Activated T-cell treated with anti-CD3 and anti-CD28 coated beads, Interleukin-2, amount 50 U/mL, for 48 hours (primary cell): Measurements from ENCODE around the gene PAAF1.
A peak's percentile ranks its signal among the peaks of the same experiment; 100 is the strongest.
"Not testable (repeated sequence)": the region's sequence is repeated elsewhere in the genome, so short reads cannot be mapped to it uniquely, and the experiment has no call there.

Experiments
- DNase-seq, 2 experiments: peaks; one replicate each; pipeline ENCODE4 v3.0.0-alpha.2; 2020

PAAF1 gene, protein sequence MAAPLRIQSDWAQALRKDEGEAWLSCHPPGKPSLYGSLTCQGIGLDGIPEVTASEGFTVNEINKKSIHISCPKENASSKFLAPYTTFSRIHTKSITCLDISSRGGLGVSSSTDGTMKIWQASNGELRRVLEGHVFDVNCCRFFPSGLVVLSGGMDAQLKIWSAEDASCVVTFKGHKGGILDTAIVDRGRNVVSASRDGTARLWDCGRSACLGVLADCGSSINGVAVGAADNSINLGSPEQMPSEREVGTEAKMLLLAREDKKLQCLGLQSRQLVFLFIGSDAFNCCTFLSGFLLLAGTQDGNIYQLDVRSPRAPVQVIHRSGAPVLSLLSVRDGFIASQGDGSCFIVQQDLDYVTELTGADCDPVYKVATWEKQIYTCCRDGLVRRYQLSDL

DNA sequence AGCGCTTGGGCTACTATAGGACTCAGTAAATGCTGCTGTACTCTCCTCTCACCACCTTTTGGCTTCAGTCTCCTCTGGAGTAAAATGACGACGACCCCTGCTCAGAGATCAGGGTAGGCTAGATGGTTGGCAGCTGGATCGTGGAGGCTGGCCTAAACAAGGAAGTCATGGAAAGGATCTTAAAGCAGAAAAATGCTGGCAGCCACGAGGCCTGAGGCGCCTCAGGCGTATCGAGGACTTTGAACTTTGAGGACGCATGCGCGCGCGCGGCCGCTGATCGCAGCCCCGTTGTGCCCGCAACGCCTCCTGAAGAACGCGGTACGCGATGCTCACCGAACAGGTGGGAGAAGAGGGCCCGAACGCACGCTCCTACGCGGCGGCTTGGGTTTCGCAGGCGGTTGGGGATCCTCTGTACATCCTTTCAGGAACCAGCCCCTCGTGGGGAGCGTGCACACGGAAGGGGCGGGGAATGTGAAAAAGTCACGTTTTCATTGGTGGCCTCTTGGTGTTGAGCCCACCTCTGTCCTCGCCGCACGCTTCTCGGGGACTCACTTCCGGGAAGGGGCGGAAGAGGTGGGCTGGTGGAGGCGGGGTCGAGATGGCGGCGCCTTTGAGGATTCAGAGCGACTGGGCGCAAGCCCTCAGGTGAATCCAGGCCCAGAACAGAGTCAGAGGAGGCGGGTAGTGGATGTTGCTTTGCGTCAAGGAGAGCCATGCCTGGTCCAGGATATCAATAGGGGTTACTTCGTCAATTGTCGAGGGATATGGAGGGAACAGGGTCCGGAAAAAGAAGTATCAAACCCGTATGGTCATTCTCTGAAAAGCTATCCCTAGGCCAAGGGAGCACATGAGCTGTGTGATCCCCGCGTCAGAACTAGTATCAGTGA is at the start of gene PAAF1, which contains the start of gene COA4:
PAAF1 (plus strand) TSS at position 576 of the 887 bp plus-strand sequence; CDS start at position 599, 23 bp downstream.
COA4 (minus strand) TSS at position 423 of the 887 bp plus-strand sequence. CDS start 3,468 bp downstream, outside the sequence.
- peak; percentile 95 to 97 for DNase-seq

DNA sequence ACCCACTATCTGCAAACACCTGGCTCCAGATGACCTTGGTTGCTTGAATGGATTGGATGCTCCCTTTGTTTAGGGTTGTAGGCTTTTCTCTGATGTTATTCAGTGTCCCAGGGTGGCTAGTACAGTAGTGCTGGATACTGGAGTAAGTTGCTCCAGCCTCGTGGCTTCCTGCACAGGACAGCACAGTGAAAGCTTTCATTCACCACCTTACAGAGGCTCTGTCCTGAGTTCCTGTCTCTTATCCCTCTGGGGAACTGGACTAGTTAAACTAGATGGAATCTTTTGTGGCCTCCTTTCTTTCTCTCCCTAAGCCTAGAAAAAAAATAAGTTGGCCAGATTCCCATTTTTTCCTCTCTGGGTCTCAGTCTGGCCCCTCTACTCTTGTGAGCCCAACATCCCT is 46.5 kb upstream of the PAAF1 start:
- DNase-seq = no peak

DNA sequence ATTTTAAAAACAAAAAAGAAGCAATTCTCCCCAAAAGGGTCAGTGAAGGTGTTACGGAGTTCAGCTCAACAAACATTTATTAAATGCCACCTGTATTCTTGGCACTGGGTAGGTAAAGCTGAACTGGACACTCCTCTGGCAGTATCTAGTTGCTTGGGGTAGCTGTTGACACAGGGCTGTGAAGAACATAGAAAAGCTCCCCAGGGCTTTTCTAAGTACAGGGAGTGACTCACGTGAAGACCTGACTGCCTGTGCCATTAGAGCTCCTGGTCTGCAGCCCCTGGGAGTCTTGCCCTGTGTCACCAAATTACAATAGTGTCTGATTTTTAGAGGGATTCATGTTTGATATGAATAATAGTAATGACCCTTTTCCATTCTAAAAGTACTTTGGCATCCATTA is 43.7 kb upstream of the PAAF1 start:
- DNase-seq = no peak

DNA sequence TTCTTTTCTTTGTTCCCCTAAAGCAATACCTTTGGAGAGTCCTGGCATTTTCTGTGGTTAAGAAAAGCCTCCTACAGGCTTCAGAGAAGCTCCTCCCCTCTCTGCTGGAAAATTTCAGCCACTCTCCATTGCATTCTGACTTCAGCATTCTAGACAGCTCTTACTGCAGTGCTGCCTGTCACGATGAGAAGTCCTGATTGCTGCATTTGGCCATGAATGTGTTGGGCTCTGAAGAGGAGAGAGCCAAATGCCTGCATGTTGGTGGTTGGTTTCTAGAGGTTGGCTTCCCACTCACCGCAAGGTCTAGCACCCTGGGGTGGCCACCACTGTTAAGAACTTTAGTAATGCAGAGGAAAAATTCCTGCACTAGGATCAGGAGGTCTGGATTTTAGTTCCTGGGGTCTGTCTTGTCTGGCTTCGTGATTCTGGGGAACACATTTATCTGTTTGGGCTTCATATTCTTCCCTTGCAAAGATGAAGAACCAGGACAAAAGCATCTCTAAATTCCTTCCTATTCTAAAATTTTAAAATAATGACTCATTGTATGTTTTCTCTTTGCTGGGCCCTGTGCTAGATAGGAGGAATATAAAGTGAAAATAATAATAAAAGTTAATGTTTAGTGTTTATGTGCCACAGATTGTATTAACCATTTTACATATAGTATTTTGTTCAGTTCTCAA is 38.2 kb upstream of the PAAF1 start:
- no peak for DNase-seq

DNA sequence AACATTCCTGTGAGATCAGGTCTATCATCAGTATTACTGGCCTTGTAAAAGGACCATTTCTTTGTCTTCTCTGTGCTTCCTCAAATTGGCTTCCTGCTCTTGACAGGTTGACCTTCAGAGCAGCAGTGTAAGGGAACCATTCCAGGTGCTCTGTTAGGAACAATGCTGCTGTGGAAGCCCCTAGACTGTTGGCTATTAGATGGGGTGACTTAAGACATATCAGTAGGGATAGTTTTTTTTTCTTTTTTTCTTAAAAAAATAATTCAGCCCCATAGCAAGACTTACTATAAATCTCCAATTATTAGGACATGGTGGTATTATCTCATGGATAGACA is 37.7 kb upstream of the PAAF1 start:
- no peak for DNase-seq

DNA sequence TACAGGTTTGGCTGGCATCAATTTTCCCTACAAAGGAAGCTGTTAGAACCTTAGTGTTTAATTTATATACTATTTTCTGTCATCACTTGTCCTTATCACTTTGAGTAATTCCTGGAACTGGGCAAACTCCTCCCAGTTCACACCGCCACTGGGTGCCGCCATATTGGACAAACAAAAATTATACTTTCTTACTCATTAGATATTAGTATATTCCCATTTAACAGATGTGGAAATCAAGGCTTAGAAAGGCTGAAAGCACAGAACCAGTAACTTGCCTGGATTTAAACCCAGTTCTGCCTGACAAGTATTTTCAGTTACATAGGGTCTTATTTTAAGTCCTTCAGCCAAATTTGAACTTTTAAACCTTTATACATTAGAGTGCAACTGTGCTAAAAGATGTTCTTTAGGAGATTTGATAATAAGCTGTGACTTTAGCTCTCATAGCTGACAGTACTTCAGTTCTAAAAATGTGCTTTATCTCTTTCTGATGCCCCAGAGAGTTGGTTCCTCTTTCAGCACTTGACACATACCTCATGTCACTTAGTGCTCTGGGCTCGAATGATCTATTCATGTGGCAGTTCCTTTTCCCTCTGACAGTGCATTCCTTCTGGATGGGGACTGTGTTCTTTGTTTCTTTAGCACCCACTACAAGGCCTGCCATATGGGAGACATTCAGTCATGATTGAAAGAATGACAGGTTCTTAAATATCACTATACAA is 25.6 kb upstream of the PAAF1 start:
- no peak for DNase-seq

DNA sequence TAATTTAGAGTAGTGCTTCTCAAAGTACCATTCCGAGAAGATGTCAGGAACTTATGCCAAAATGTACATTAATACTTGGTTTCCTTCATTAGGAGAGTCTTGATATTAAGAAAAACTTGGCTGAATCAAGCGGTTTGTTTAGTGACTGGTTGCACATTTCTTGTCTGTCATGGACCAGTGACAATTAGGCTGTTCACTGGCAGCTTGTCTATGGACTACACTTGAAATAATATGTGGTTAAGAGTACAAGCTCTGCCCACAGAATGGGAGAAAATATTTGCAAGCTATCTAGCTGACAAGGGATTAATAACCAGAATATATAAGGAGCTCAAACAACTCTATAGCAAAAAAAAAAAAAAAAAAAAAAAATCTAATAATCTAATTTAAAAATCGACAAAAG is 24.8 kb upstream of the PAAF1 start:
- no peak for DNase-seq

DNA sequence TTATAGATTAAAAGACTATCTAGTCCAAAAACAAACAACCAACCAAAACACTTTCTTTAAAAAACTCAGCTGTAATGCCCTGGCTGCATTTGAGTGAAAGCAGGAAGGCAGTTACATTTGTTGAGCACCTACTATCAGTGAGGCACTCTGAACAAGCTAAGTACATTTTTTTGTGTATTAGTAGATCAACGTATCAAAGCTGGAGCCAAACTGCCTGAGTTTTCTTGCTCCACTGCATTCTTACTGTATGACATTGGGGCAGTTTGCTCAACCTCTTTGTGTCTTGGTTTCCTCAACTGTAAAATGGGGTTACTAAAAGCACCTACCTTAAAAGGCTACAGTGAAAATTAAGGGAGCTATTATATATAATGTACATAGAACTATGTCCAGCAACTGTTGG is 22.1 kb upstream of the PAAF1 start:
- DNase-seq = no peak

DNA sequence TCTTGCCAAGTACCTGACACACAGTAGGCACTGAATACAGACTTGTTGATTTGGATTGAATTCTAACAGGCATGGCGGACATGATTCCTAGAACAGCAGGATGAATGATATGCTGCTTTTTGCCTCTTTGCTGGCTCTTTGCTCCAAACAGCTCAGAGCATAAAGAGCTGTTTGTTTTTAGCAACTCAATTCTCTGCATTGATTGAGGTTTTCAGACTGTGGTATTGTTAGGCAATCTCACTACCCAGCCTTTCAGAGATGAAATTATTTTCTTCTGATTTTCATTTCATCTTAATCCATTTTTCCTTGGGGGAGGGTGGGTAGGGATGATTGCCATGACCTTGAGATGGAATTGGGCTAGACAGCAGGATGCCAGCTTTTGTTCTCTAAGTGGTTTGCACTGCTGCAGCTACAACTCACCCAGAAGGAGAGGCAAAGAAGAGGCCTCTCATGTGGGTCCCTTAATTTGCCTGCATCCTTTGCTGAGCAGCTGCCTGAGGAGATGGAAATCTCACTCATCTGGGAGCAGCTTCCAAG is 20.7 kb upstream of the PAAF1 start:
- DNase-seq = no peak

DNA sequence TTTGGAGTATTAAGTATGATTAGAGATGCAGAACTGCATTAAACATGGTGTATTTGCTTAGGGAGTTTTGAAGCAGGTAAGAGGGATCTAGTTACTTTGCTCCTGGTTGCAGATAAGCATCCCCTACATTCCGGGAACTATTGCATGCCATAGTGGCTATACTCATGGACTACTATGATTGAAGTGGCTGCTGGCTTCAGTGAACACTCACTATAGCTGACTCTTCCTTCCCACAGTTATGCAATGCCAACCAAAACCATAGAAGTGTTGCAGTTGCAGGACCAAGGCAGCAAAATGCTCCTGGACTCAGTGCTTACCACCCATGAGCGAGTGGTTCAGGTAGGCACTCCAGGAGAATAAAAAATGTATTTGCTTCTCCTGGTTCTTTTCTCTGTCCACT is 17.1 kb upstream of the PAAF1 start:
- no peak for DNase-seq

DNA sequence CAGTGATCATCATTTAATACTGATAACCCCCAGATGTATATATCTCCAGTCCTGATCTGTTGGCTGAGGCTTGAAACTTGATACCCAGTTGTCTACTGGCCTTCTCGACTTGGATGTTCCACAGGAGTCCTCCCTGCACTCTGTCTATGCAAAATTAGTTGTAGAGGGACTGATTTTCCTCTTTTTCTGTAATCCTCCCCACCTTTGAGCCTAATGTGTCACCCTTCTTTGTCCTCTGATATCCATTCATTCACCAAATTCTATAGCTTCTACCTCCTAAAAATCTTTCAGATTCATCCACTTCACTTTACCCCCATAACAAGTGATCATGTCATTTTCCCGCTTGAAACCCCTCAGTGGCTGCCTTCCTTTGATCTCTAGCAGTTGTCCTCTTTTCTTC is 16.6 kb upstream of the PAAF1 start:
- DNase-seq = no peak

DNA sequence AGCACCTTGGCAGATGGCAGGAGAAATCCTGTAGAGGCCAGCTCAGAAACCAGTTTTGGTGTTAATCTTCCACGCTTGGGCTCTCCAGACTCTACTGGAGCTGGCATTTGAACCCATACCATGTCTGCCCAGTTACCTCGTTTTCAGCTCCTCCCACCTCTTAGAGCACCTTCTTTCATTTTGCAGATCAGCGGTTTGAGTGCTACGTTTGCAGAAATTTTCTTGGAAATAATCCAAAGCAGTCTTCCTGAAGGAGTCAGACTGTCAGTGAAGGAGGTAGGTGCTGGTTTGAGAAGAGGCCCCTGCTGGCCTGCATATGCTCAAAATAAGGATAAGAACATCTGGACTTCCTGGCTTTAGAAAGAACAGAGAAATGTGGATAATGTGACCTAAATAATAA is 13.8 kb upstream of the PAAF1 start:
- DNase-seq = no peak

DNA sequence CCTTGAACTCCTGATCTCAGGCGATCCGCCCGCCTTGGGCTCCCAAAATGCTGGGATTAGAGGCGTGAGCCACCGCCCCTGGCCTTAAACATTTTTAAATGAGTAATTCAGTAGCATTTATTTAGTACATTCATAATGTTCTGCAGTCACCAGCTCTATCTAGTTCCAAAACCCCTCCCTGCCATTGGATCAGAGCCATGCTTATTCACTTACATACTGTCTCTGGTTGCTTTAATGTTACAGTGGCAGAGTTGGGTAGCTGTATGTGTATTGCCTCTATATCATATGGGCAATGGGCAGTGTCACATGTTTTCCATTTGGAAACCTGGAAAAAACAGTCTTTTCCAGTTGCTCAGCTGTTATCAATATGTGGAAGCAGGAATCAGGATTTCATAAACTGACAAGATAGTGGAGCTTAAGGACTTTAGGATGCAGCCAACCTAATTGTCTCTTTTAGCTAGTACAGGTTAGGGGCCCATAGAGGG is 10.7 kb upstream of the PAAF1 start:
- no peak for DNase-seq

DNA sequence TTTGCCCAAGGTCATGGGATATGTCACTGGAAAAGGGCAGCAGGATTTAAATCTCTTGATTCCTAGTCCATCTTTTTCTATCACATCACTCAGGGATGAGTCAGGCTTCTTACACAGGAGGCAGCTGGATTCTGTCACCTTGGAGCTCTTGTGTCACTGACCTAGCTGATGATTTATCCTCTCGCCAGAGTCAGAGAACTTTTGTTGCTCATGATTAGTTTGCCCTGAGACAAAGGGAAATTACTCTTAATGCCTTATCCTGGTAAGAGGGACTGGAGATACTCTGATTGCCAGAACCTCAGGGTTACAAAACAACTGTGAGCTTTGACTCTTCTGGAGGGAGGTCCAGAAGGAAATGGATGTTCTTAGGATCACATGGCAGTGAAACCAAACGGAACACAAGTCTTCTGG is 10.2 kb upstream of the PAAF1 start:
- no peak for DNase-seq

DNA sequence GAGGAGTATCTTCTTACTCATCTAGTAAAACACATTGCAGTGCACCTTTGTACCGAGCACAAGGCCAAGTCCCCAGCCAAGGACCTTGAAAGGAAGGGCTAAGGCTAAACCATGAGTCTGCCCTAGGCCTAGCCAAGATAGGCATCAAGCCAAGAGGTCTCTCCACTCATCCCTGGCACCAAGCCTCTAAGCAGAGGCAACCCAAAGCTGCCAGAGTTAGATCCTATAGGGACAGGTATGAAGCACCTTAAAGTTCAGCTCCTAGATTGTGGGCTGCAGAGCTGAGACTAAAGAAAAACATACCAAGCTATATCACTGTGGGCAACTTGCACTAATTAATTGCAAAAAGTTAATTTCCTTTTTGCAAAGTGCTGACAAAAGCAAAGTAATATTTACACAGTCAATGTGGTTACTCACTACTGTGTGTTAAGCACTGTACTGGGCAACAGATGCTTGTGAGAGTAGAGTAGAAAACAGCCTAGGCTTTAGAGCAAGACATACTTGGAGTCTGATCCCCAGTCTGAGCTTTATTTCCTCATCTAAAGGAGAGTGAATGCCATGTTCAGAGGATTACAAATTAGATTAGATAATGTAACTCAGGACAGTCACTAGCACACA is 7.4 kb upstream of the PAAF1 start:
- no peak for DNase-seq

DNA sequence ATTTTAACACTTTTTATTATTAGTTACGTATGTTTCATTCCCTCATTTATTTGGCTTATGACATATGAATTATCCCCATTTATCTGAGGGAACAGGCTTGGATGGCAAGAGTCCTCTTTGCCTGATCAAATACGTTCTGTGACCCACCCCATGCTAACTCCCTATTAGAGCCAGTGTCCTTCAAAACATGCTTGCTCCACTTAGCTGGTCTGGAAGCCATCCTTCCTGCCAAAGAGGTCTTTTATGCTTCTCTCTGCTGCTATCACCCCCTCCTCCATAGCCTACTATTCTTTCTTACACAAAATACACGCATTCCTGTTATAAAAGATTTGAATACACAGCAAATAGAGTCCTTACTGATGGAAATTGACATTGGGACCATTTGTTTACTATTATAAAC is 6.5 kb upstream of the PAAF1 start:
- DNase-seq = no peak

DNA sequence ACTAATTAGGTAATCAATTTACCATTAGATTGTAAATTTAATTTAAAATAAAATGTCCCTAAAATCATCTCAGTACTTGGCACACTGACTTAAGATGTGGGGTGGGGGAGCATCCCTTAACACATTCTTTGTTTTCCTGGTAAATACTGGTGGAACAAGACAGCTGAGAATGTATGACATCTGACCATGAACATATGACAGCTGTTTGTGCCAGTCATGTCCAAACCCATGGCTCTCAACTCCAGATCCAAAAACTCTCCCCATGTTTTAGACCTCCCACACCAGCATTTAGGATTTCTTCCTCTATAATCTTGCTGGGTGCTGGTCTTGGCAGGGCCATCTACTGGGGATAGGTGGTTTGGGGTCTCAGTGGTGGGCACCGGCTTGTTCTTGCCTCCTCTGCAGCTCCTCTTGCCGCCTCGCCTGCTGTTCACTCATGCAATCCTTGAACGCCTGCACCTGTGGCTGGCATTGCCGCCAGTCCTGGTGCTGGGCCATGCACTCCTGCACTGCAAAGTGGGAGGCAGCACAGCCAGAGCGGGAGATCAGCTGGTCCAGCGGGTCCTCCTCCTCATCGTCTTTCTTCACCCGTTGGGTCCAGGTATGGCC is 3.9 kb upstream of the PAAF1 start:
- no peak for DNase-seq

DNA sequence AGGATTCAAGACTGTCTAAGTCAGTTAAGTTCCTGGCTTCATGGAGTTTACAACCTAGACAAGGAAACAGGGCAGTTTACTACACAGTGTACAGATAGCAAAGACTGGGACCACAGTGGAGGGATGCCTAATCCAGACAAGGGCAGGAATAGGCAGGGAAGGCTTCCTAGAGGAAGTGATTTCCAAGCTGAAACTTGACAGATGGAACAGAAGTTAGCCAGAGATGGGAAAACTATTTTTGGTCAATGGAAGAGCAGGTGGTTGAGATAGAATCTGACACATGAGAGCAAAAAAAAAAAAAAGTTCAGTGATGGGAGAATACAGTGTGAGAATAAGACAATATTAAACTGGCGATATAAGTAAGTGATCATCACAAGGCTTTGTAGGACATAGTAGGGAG is 1.4 kb upstream of the PAAF1 start:
- DNase-seq = no peak

DNA sequence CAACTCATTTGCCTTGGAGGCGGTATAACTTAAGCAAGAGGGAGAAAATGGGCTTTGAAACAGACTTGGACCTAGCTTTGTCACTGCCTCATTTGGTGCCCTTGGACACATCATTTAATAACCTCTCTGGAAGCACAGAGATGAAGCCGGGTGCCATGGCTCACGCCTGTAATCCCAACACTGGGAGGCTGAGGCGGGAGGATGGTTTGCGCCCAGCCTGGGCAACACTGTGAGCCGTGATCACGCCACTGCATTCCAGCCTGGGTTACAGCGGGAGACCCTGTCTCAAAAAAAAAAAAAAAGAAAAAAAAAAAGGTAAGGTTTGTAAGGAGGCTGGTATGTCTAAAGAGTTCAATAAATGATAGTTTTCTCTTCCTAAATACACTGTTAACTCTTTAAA is 959 bp upstream of the PAAF1 start:
- DNase-seq = peak; percentile 29 to 30

DNA sequence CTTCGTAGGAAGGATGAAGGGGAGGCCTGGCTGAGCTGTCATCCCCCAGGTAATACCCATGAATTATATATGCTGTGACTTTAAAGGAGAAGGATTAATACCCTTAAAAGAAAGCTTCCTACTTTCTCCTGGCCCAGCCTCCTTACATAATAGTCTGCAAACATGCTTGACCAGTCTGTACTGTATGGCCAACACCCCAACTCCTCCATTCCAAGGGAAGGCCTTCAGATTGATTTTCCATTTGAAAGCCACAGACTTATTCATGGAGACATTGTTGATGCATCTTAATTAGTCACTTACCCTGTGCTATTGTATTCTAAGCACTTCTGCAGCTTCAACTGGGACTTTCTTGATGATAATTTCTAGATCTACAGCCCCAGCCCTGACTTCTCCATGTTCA is 2.0 kb downstream of the PAAF1 start:
- no peak for DNase-seq

DNA sequence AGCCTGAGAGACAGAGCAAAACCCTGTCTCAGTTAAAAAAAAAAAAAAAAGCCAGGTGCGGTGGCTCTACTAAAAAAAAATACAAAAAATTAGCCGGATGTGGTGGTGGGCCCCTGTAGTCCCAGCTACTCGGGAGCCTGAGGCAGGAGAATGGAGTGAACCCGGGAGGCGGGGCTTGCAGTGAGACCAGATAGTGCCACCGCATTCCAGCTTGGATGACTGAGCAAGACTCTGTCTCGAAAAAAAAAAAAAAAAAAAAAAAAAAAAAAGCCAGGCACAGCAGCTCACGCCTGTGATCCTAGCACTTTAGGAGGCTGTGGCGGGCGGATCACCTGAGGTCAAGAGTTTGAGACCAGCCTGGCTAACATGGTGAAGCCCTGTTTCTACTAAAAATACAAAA is 3.6 kb downstream of the PAAF1 start:
- not testable (repeated sequence) for DNase-seq

DNA sequence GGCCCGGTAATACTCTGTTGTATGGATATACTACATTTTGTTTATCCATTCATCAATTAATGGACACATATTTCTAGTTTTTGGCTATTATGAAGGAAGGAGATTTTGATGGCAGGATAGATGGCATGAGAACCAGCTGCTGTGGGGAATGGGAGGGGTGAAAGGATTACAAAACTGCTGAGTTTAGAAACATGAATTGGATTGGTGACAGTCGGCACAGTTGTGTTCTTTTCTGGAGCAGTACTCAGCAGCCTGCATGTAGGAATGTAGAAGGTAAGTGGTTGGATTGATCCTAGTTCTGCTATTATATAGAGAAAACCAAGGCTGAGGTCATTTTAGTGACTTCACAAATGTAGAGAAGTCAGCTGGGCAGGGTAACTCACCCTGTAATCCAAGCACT is 7.1 kb downstream of the PAAF1 start:
- DNase-seq = no peak
